ENCODE results near the gene FOXI1. TPM values are rescaled to one million over a fixed set of nuclear protein-coding genes. Genes with fewer than 3 reads are reported as not detected.

Gene FOXI1
- total RNA-seq, 1 donor from 2014 or later, result not detected

GRCh38 chr5:170150713-170151096, 45.0 kb downstream of the FOXI1 start:
- no peak for DNase-seq (ENCODE audit: low spot score)

DNA sequence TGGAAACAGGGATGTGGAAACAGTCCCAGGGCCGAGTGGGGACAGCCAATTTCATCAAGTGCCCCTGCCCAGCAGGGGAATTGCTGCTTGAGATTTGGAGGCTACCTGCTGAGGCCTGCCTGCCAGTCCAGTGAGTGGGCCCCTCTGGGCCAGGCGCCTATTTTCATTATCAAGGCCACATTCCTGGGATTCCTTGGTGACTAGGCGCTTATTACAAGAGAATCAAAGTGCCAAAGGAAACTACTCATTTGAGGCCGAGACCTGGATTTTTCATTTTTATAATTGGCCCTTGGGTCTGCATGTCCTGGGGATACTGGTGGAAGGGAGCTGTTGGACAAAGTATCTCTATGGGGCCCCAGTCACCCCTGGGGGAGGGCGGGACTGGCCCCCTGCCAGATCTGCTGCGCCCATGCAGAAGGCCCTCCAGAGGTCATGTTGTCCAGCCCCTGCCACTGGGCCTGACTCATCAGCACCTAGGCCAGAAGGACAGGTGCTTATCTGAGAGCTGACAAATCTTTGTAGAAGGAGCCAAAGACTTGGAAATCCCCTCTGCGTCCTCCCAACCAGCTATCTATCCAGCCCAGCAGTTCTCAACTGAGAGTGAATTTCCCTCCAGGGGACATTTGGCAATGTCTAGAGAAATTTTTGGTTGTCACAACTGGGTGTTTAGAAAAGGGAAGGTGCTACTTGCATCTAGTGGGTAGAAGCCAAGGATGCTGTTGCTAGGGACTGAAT, 45.6 kb downstream of the FOXI1 start:
- peak; percentile 33 for DNase-seq (ENCODE audit: low spot score)

DNA sequence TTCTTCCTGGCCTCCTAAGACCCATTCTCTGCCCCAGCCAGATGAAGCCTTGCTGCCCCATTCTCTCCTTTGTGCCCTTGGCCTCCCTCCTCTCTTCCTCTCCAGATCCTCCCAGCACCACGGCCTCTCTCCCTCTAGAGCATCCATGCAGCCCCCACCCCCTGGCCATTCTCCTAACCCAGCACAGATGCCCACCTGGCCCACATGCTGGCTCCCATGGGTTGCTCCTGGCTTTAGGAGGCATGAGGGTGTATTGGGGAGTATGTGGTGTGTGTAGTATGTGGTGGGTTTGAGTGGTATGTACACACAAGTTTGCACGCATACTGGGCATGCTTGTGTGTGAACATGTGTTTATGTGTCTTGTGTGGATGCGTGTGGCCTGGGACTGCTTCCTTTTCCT, 47.1 kb downstream of the FOXI1 start:
- no peak for DNase-seq (ENCODE audit: low spot score)

DNA sequence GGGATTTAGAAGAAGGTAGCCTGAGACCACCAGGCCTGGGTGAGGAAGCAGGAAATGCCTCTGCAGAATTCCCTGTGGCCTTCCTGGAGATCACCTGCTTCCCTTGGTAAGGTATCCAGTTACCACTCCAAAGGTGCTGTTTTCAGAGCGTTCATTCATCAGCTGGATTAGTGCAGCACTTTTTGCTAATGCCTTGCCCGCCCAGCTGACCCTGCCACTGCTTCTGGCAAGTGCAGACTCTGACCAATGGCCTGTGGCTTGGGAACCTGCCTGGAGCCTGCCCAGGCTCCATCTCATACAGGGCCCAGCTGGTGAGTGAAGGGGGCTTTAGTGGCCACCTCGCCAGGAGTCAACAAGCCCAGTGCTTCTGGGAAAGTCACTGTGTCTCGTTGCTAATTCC, 48.6 kb downstream of the FOXI1 start:
- DNase-seq (ENCODE audit: low spot score), result no peak

DNA sequence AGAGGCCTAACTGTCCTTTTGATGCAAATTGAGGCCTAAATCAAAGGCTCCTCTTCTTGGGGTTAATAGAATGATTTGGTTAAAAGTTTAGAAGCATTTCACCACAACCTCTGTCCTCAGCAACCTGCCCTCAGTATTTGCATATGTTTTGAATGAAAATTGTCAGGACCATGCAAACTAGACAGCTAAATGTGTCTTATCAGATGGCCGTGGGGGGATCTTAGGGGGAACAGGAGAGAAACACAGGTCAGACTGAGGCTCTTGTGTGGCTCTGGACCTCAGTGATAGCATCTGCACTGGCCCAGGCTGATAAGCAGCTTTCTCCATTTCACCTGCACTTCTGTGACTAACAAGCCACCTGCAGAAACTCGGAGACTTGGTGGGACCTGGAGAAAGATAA, 49.0 kb downstream of the FOXI1 start:
- DNase-seq (ENCODE audit: low spot score), result no peak

DNA sequence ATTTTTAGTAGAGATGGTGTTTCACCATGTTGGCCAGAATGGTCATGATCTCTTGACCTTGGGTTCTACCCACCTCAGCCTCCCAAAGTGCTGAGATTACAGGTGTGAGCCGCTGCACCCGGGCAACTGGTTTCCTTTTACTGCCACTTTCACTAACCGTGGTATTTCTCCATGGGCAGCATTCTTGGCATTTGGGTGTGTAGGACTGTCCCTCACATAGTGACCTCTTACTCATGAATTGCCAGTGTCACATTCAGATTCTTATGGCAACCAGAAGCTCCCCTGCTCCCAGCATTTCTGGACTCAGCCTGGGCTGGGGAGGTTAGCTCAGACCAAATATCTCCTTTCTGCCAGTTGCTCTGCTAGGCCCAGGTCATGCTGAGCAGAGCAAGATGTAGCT, 50.1 kb downstream of the FOXI1 start:
- DNase-seq (ENCODE audit: low spot score), result no peak

- no peak for DNase-seq (ENCODE audit: low spot score)
Measured at GRCh38 chr5:170159101-170159698, 53.5 kb downstream of the FOXI1 start.

Other genes with a start within 250 kb of the FOXI1 start
- not detected for gene INSYN2B, start 125.4 kb upstream of the FOXI1 start, total RNA-seq
- not detected for gene C5orf58, start 127.1 kb downstream of the FOXI1 start, total RNA-seq
- gene LCP2, start 191.9 kb downstream of the FOXI1 start, total RNA-seq, result 21.7 TPM

Data from ureter (tissue), 1 donor.